Aorta (tissue), 5 donors: ENCODE data around the gene SEMA3B. TPM values are rescaled to one million over a fixed set of nuclear protein-coding genes. Genes with fewer than 3 reads are reported as not detected.
A peak's percentile ranks its signal among the peaks of the same experiment; 100 is the strongest.
"Not testable (repeated sequence)": the region's sequence is repeated elsewhere in the genome, so short reads cannot be mapped to it uniquely, and the experiment has no call there.

Experiments
- ATAC-seq: fragments of 200-7000 bp; cut with Tn5 transposase; one replicate; pipeline ENCODE4 v1.9.1; 2022; ENCODE audit warnings: moderate library complexity; ENCODE audit not compliant: low FRiP score
- DNase-seq, 2 donors: peaks; one replicate each; pipeline ENCODE4 v3.0.0-alpha.2; 2020
- H3K27ac ChIP-seq, 2 donors: one replicate each; pipeline ENCODE4 v1.5.1; 2013; ENCODE audit warnings: low read length in 2 of 2, mild to moderate bottlenecking in 2 of 2, moderate library complexity in 2 of 2, control low read depth in 1 of 2, inconsistent platforms in 1 of 2, low read depth in 1 of 2
- H3K27me3 ChIP-seq, 2 donors: one replicate each; pipeline ENCODE4 v1.6.1; 2013; ENCODE audit warnings: control low read depth in 1 of 2, low read length in 1 of 2, mild to moderate bottlenecking in 1 of 2, moderate library complexity in 1 of 2; ENCODE audit not compliant: insufficient read depth in 2 of 2, control insufficient read depth in 1 of 2
- H3K36me3 ChIP-seq, 2 donors: one replicate each; pipeline ENCODE4 v1.6.1; 2013; ENCODE audit warnings: control low read depth in 1 of 2, low read length in 1 of 2, mild to moderate bottlenecking in 1 of 2; ENCODE audit not compliant: insufficient read depth in 2 of 2, control insufficient read depth in 1 of 2
- H3K4me1 ChIP-seq, 2 donors: one replicate each; pipeline ENCODE4 v1.6.1; 2013; ENCODE audit warnings: low read length in 2 of 2, control low read depth in 1 of 2, mild to moderate bottlenecking in 1 of 2, moderate library complexity in 1 of 2; ENCODE audit not compliant: insufficient read depth in 2 of 2, control insufficient read depth in 1 of 2
- H3K4me3 ChIP-seq, 2 donors: one replicate each; pipeline ENCODE4 v1.5.1; 2013; ENCODE audit warnings: low read length in 2 of 2, control low read depth in 1 of 2, mild to moderate bottlenecking in 1 of 2
- H3K9me3 ChIP-seq: one replicate; pipeline ENCODE4 v1.6.1; 2013; ENCODE audit warnings: mild to moderate bottlenecking, low read length; ENCODE audit not compliant: control insufficient read depth
- WGBS, 2 donors: extraction: QIAGEN DNeasy Blood & Tissue Kit; methylation state at CpG; one replicate each; pipeline ENCODE4 v1.1.7; 2013; 5-methylcytosine and 5-hydroxymethylcytosine counted together
- intact Hi-C, 2 donors: fragments of 100-400 bp; cut with DNase I; formaldehyde crosslinking; loops; one replicate each; pipeline versions ENCODE4 v1.14.2 to v1.15.0; 2022
- polyA plus RNA-seq, 2 donors: library from polyadenylated mRNA; stranded (reverse); fragments of 200-250 nt; gene quantifications; one replicate each; pipeline ENCODE4 v1.2.3, GENCODE V29; 2013
- total RNA-seq, 2 donors: library from RNA; stranded (reverse); fragmentation: NEBNext Ultra II Directional; extraction: Animal tissue kit (Norgen Biotek cat#: 25700); gene quantifications; one replicate each; pipeline ENCODE4 v1.2.1, GENCODE V29; 2021
- donor health status: healthy with polysubstance abuse.
- donor health status: Bipolar disorder and iron deficiency.
- donor health status: DM: no; HTN: no; CAD: no.
- donor health status: DM: no; HTN: no; CAD: no.
- donor health status: DM: yes; HTN: yes; CAD: no.

The SEMA3B gene
- total and polyA plus RNA-seq, 4 donors: 23.3 to 69.5 (median 41.7) TPM

GRCh38 chr3:50269977-50270413 lies 1.0 kb downstream of the SEMA3B start:
- no peak overlapping the region for H3K4me3 ChIP-seq
- H3K27ac ChIP-seq: no peak overlapping the region
- ATAC-seq (no peak), DNase-seq (peak in 1 of 2 donors; percentile 55)
- no peaks in the 10 kb centered on the region for H3K36me3 ChIP-seq
- H3K4me1 ChIP-seq: no peaks in the 10 kb centered on the region
- 59 to 63% methylated on average over 8 of the region's 8 CpGs for WGBS, 2 donors
- intact Hi-C loops: loop anchor here in 1 of 2 donors (2.0 to 10.0 kb wide), 2 partner anchors 33 to 145 kb away; partner anchors contain the start of gene GNAI2
- H3K9me3 ChIP-seq: no peaks in the 10 kb centered on the region
- H3K27me3 ChIP-seq: no peaks in the 10 kb centered on the region

DNA sequence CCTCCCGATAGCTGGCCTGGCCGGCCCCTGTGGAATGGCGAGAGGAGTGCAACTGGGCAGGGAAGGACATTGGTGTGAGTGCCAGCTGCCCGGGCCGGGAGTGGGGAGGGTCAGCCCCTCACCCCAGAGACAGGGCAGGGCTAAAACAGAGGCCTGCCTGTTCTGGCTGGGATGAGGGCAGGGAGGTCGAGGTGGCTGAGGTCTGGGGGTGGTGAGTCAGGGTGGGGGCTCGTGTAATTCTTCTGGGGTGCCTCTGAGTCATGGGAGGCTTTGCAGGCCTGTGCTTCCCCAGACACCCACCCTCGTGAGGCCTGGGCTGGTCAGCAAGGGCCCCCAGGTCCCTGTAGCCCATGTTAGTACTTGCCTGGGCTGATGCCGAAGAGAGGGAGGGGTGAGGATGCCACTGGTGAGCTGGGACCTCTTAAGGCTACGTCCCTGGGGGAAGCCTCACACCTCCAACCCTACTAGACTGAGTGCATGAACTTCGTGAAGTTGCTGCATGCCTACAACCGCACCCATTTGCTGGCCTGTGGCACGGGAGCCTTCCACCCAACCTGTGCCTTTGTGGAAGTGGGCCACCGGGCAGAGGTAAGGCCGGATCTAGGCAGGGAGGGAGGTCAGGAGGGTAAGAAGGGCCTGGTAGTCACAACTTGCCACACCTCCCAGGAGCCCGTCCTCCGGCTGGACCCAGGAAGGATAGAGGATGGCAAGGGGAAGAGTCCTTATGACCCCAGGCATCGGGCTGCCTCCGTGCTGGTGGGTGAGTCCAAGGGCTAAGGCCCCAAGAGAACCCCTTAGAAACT lies 1.7 kb downstream of the SEMA3B start:
- H3K4me3 ChIP-seq: no peak overlapping the region
- H3K27me3 ChIP-seq: no peaks in the 10 kb centered on the region
- DNase-seq (peak in 1 of 2 donors; percentile 44), ATAC-seq (no peak)
- intact Hi-C loops: loop anchor here in 1 of 2 donors (10.0 kb wide), 1 partner anchor 146 kb away; no protein-coding TSS in a partner anchor
- 70 to 75% methylated on average over 19 of the region's 19 CpGs for WGBS, 2 donors
- no peaks in the 10 kb centered on the region for H3K4me1 ChIP-seq
- H3K9me3 ChIP-seq: no peaks in the 10 kb centered on the region
- H3K36me3 ChIP-seq: no peaks in the 10 kb centered on the region
- no peak overlapping the region for H3K27ac ChIP-seq

GRCh38 chr3:50271314-50271936 lies 2.5 kb downstream of the SEMA3B start:
- H3K4me1 ChIP-seq: no peaks in the 10 kb centered on the region
- WGBS, 2 donors: 82 to 86% methylated on average over 10 of the region's 10 CpGs
- DNase-seq (no peak), ATAC-seq (no peak)
- intact Hi-C loops: loop anchor here in 1 of 2 donors (10.0 kb wide), 1 partner anchor 147 kb away; no protein-coding TSS in a partner anchor
- H3K9me3 ChIP-seq: no peaks in the 10 kb centered on the region
- H3K4me3 ChIP-seq: no peak overlapping the region
- no peak overlapping the region for H3K27ac ChIP-seq
- no peaks in the 10 kb centered on the region for H3K27me3 ChIP-seq
- H3K36me3 ChIP-seq: no peaks in the 10 kb centered on the region

GRCh38 chr3:50272538-50272910 lies 3.6 kb downstream of the SEMA3B start:
- H3K4me3 ChIP-seq, H3K27ac ChIP-seq, ATAC-seq, H3K36me3 ChIP-seq, DNase-seq, H3K9me3 ChIP-seq, H3K27me3 ChIP-seq, H3K4me1 ChIP-seq: not testable (repeated sequence)
- WGBS, 2 donors: 47 to 55% methylated on average over 10 of the region's 10 CpGs
- intact Hi-C loops: loop anchor here in 1 of 2 donors (2.0 to 10.0 kb wide), 2 partner anchors 78 to 148 kb away; no protein-coding TSS in a partner anchor

- ATAC-seq: peak; percentile 85
- Histone ChIP-seq H3K27me3 (no peaks in the 10 kb centered on the region), H3K9me3 (no peaks in the 10 kb centered on the region), H3K4me1 (no peaks in the 10 kb centered on the region), H3K36me3 (no peaks in the 10 kb centered on the region), H3K27ac (no peak overlapping the region), H3K4me3 (no peak overlapping the region)
- DNase-seq: peak; percentile 88 to 97
- WGBS, 2 donors: 7 to 9% methylated on average over 61 of the region's 61 CpGs
- intact Hi-C loops: loop anchor here in 1 of 2 donors (1.0 to 10.0 kb wide), 3 partner anchors 46 to 148 kb away; no protein-coding TSS in a partner anchor
Observed at GRCh38 chr3:50272911-50273688, 4.2 kb downstream of the SEMA3B start.

DNA sequence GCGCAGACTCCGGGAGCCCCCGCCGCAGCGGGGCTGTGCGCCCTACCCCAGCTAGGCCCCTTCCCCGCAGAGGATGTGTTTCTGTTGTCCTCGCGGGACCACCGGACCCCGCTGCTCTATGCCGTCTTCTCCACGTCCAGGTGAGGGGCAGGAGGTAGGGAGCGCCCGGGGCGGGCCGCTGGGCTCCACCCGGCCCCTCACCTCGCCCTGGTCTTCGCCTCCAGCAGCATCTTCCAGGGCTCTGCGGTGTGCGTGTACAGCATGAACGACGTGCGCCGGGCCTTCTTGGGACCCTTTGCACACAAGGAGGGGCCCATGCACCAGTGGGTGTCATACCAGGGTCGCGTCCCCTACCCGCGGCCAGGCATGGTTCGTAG lies 4.7 kb downstream of the SEMA3B start:
- no peak overlapping the region for H3K27ac ChIP-seq
- no peak for ATAC-seq
- no peaks in the 10 kb centered on the region for H3K27me3 ChIP-seq
- no peaks in the 10 kb centered on the region for H3K36me3 ChIP-seq
- 74 to 81% methylated on average over 17 to 31 of the region's 31 CpGs for WGBS, 2 donors
- no peak overlapping the region for H3K4me3 ChIP-seq
- peak in 1 of 2 donors; percentile 52 for DNase-seq
- H3K4me1 ChIP-seq: no peaks in the 10 kb centered on the region
- intact Hi-C loops: loop anchor here (1.0 to 10.0 kb wide), 4 partner anchors 46 to 149 kb away; no protein-coding TSS in a partner anchor
- no peaks in the 10 kb centered on the region for H3K9me3 ChIP-seq

DNA sequence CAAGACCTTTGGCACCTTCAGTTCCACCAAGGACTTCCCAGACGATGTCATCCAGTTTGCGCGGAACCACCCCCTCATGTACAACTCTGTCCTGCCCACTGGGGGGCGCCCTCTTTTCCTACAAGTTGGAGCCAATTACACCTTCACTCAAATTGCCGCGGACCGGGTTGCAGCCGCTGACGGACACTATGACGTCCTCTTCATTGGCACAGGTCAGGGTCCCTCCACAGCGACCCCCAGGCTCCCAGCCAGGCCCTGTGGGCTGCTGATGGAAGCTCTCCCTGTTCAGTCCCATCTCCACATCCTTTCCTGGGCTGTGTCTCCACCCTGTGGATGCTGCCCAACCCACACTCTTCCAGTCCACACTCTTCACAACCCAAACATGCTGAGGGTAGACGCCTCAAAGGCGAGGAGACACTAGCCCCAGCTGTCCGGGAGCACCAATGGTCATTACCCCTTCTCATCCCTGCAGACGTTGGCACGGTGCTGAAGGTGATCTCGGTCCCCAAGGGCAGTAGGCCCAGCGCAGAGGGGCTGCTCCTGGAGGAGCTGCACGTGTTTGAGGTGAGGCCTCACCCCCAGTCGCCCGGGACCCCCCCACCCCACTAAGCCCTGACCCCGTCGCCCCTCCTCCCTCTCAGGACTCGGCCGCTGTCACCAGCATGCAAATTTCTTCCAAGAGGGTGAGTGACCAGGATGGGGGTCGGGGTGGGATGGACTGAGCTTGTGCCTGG lies 5.6 kb downstream of the SEMA3B start:
- H3K9me3 ChIP-seq: no peaks in the 10 kb centered on the region
- H3K4me3 ChIP-seq: no peak overlapping the region
- WGBS, 2 donors: 66 to 67% methylated on average over 26 of the region's 26 CpGs
- no peaks in the 10 kb centered on the region for H3K27me3 ChIP-seq
- ATAC-seq (no peak), DNase-seq (peak in 1 of 2 donors; percentile 69)
- H3K36me3 ChIP-seq: no peaks in the 10 kb centered on the region
- no peak overlapping the region for H3K27ac ChIP-seq
- intact Hi-C loops: loop anchor here (2.0 to 10.0 kb wide), 2 partner anchors 48 to 150 kb away; no protein-coding TSS in a partner anchor
- H3K4me1 ChIP-seq: no peaks in the 10 kb centered on the region
